Nephron progenitor cell (in vitro differentiated cells): ENCODE results near the gene CMIP.

Experiments
- DNase-seq: peaks from one replicate; pipeline ENCODE4 v3.0.0; 2021
- H3K27ac Mint-ChIP-seq: 2 replicates; pipeline ENCODE4 v1.8.0; 2021; ENCODE audit warnings: mild to moderate bottlenecking, moderate library complexity, mixed read lengths
- H3K27me3 Mint-ChIP-seq: 2 replicates; pipeline ENCODE4 v1.8.0; 2021; ENCODE audit warnings: mild to moderate bottlenecking, low read depth, mixed read lengths; ENCODE audit not compliant: poor library complexity
- H3K36me3 Mint-ChIP-seq: 2 replicates; pipeline ENCODE4 v1.8.0; 2021; ENCODE audit warnings: low read depth, mixed read lengths
- H3K4me1 Mint-ChIP-seq: 2 replicates; pipeline ENCODE4 v1.8.0; 2021; ENCODE audit warnings: mixed read lengths
- H3K4me3 Mint-ChIP-seq: 2 replicates; pipeline ENCODE4 v1.8.0; 2021; ENCODE audit warnings: mild to moderate bottlenecking, moderate library complexity, mixed read lengths
- H3K9me3 Mint-ChIP-seq: 2 replicates; pipeline ENCODE4 v1.8.0; 2021; ENCODE audit warnings: mild to moderate bottlenecking, moderate library complexity, mixed read lengths
- CTCF ChIP-seq: fragments of 200-600 bp; sonication (generic); IDR thresholded peaks from 2 replicates; pipeline ENCODE4 v1.5.0; 2021; ENCODE audit warnings: antibody characterized with exemption

CMIP gene

GRCh38 chr16:81634380-81635062 is 189.9 kb downstream of the CMIP start:
- peak overlapping the region; percentile 47 for H3K4me3 Mint-ChIP-seq
- H3K27ac Mint-ChIP-seq = peak overlapping the region; percentile 56
- DNase-seq = no peak
- H3K9me3 Mint-ChIP-seq = no peaks in the 10 kb centered on the region
- TF ChIP-seq CTCF = no peak
- H3K36me3 Mint-ChIP-seq = peaks cover 4% of the 10 kb centered on the region
- no peaks in the 10 kb centered on the region for H3K27me3 Mint-ChIP-seq
- peaks cover 97% of the 10 kb centered on the region for H3K4me1 Mint-ChIP-seq

- Mint-ChIP-seq H3K4me1 (peaks cover 92% of the 10 kb centered on the region), H3K4me3 (peak overlapping the region; percentile 47), H3K27me3 (no peaks in the 10 kb centered on the region), H3K36me3 (peaks cover 4% of the 10 kb centered on the region), H3K9me3 (no peaks in the 10 kb centered on the region), H3K27ac (peak overlapping the region; percentile 58)
- no peak for TF ChIP-seq CTCF
- no peak for DNase-seq
These were observed 190.7 kb downstream of the CMIP start for GRCh38 chr16:81635063-81635937.

- peaks cover 91% of the 10 kb centered on the region for H3K4me1 Mint-ChIP-seq
- H3K27ac Mint-ChIP-seq = no peak overlapping the region
- no peak overlapping the region for H3K4me3 Mint-ChIP-seq
- peaks cover 4% of the 10 kb centered on the region for H3K36me3 Mint-ChIP-seq
- no peak for TF ChIP-seq CTCF
- no peaks in the 10 kb centered on the region for H3K9me3 Mint-ChIP-seq
- H3K27me3 Mint-ChIP-seq = no peaks in the 10 kb centered on the region
- no peak for DNase-seq
These were observed 191.8 kb downstream of the CMIP start for GRCh38 chr16:81636298-81636993.

GRCh38 chr16:81637336-81638235 is 193.0 kb downstream of the CMIP start:
- Mint-ChIP-seq H3K27ac (peak overlapping the region; percentile 83), H3K27me3 (no peaks in the 10 kb centered on the region), H3K4me1 (peaks cover 90% of the 10 kb centered on the region), H3K36me3 (peaks cover 4% of the 10 kb centered on the region), H3K4me3 (no peak overlapping the region), H3K9me3 (no peaks in the 10 kb centered on the region)
- TF ChIP-seq CTCF = no peak
- DNase-seq = no peak

- H3K36me3 Mint-ChIP-seq = peaks cover 4% of the 10 kb centered on the region
- H3K27me3 Mint-ChIP-seq = no peaks in the 10 kb centered on the region
- peak overlapping the region; percentile 83 for H3K27ac Mint-ChIP-seq
- DNase-seq = no peak
- peaks cover 89% of the 10 kb centered on the region for H3K4me1 Mint-ChIP-seq
- H3K4me3 Mint-ChIP-seq = no peak overlapping the region
- no peak for TF ChIP-seq CTCF
- no peaks in the 10 kb centered on the region for H3K9me3 Mint-ChIP-seq
These were observed 193.8 kb downstream of the CMIP start for GRCh38 chr16:81638286-81638945.
